SK-N-MC (cell line): Measurements from ENCODE around the gene CHSY3.

Experiments used
- EZH2 ChIP-seq: fragments of 200-600 bp; sonication (generic); IDR thresholded peaks from one replicate; pipeline ENCODE4 v1.6.1; 2017; ENCODE audit warnings: antibody characterized with exemption
- POLR2AphosphoS5 ChIP-seq: IDR thresholded peaks from 2 replicates; pipeline ENCODE4 v1.6.1; 2012; ENCODE audit warnings: mild to moderate bottlenecking, low read depth, low read length, borderline replicate concordance

- TF ChIP-seq POLR2AphosphoS5 (no peak), EZH2 (no peak)
Observed at GRCh38 chr5:130096483-130096882, 192.2 kb downstream of the CHSY3 start.
